ENCODE measurements around the gene OR7G1.

Gene OR7G1

DNA sequence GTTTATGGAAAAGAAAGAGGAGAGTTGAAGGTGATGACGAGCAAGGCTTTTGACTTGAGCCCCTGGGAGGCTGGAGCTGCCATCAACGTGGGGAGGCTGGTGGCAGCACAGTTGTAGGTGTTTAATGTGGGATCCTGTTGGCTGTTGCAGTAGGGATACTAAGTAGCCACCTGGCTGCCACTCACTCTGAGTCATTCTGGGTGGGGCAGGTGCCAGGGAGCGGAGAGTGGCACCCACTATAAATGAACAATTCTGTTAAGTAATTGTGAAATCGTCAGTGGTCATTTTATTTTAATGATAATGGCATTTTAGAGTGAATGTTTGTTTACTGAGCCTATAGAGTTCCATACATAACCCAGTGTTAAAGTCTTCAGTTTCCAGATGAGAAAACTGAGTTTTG, 34.4 kb upstream of the OR7G1 start:
- Histone ChIP-seq H2AK5ac (ENCODE audit: low read depth, low read length) (no peak overlapping the region), H4K91ac (ENCODE audit: low read depth, low read length, poor library complexity) (no peak overlapping the region), H3K23ac (ENCODE audit: low read depth, low read length, poor library complexity) (no peak overlapping the region), H2AFZ (ENCODE audit: low read length) (no peak overlapping the region), H3K27ac (replicated peaks; ENCODE audit: low read length) (no peak overlapping the region), H3K4me1 (ENCODE audit: control insufficient read depth in 2 of 2, insufficient read depth in 1 of 2, low read depth in 1 of 2, low read length in 2 of 2) (no peaks in the 10 kb centered on the region), H3K27me3 (ENCODE audit: control insufficient read depth in 3 of 3, insufficient read depth in 3 of 3, low read depth in 1 of 3, low read length in 3 of 3) (no peaks in the 10 kb centered on the region), H3K14ac (ENCODE audit: low read length) (no peak overlapping the region), H2BK5ac (ENCODE audit: low read length) (no peak overlapping the region), H3K4me2 (ENCODE audit: insufficient read depth, low read length, poor library complexity, severe bottlenecking) (no peak overlapping the region), H4K8ac (ENCODE audit: low read depth, low read length) (no peak overlapping the region), H2BK120ac (ENCODE audit: low read depth, low read length) (no peak overlapping the region), H3K36me3 (replicated peaks in 1 of 2; ENCODE audit: control insufficient read depth in 2 of 2, insufficient read depth in 2 of 2, low read length in 2 of 2) (peaks cover 27 to 63% of the 10 kb centered on the region in 2 donors), H3K18ac (ENCODE audit: low read length) (no peak overlapping the region), H3K9me3 (replicated peaks in 1 of 2; ENCODE audit: control insufficient read depth in 2 of 2, insufficient read depth in 1 of 2, low read depth in 1 of 2, low read length in 2 of 2) (peaks cover 46 to 92% of the 10 kb centered on the region in 2 donors), H3K4ac (ENCODE audit: low read length) (no peak overlapping the region), H3K4me3 (ENCODE audit: low read length in 2 of 2) (no peak overlapping the region), H2BK15ac (ENCODE audit: low read length) (no peak overlapping the region), H3K79me1 (ENCODE audit: low read depth, low read length) (peaks cover 19% of the 10 kb centered on the region), H3K9ac (ENCODE audit: low read depth, low read length, poor library complexity) (no peak overlapping the region), H2BK12ac (ENCODE audit: low read length) (no peak overlapping the region)
- DNase-seq (ENCODE audit: low spot score) = no peak
- WGBS, 2 donors (ENCODE audit: extremely low coverage in 2 of 2, insufficient read length in 2 of 2, insufficient replicate concordance in 1 of 2) = no CpG with 5 or more reads among the region's 4 CpGs

DNA sequence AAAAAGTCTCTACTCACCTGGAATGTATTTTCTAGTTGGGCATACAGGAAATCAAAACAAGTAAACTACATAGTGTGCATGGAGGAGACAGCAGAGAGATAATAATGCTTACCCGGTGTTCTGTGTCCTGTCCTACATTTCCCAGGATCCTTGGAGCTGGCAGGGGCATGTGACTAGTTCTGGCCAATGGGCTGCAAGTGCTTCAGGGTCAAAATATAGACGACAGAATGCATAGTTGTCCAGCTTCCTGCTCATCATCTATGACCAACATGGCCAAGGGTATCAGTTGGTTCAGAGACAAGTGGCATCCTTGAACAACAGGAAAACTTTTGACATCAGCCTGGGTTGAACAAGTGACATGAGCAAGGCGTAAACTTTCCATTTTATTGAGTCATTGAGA, 33.1 kb upstream of the OR7G1 start:
- Histone ChIP-seq H3K27ac (replicated peaks; ENCODE audit: low read length) (no peak overlapping the region), H2BK15ac (ENCODE audit: low read length) (no peak overlapping the region), H3K18ac (ENCODE audit: low read length) (no peak overlapping the region), H3K23ac (ENCODE audit: low read depth, low read length, poor library complexity) (no peak overlapping the region), H3K27me3 (ENCODE audit: control insufficient read depth in 3 of 3, insufficient read depth in 3 of 3, low read depth in 1 of 3, low read length in 3 of 3) (no peaks in the 10 kb centered on the region), H3K79me1 (ENCODE audit: low read depth, low read length) (peaks cover 16% of the 10 kb centered on the region), H3K4me2 (ENCODE audit: insufficient read depth, low read length, poor library complexity, severe bottlenecking) (no peak overlapping the region), H4K91ac (ENCODE audit: low read depth, low read length, poor library complexity) (no peak overlapping the region), H2AK5ac (ENCODE audit: low read depth, low read length) (no peak overlapping the region), H2BK5ac (ENCODE audit: low read length) (no peak overlapping the region), H3K36me3 (replicated peaks in 1 of 2; ENCODE audit: control insufficient read depth in 2 of 2, insufficient read depth in 2 of 2, low read length in 2 of 2) (peaks cover 25 to 55% of the 10 kb centered on the region in 2 donors), H2AFZ (ENCODE audit: low read length) (no peak overlapping the region), H3K4me1 (ENCODE audit: control insufficient read depth in 2 of 2, insufficient read depth in 1 of 2, low read depth in 1 of 2, low read length in 2 of 2) (no peaks in the 10 kb centered on the region), H3K9ac (ENCODE audit: low read depth, low read length, poor library complexity) (no peak overlapping the region), H3K9me3 (replicated peaks in 1 of 2; ENCODE audit: control insufficient read depth in 2 of 2, insufficient read depth in 1 of 2, low read depth in 1 of 2, low read length in 2 of 2) (peaks cover 47 to 88% of the 10 kb centered on the region in 2 donors), H2BK120ac (ENCODE audit: low read depth, low read length) (no peak overlapping the region), H3K4ac (ENCODE audit: low read length) (no peak overlapping the region), H3K14ac (ENCODE audit: low read length) (no peak overlapping the region), H3K4me3 (ENCODE audit: low read length in 2 of 2) (no peak overlapping the region), H4K8ac (ENCODE audit: low read depth, low read length) (no peak overlapping the region), H2BK12ac (ENCODE audit: low read length) (no peak overlapping the region)
- no CpG with 5 or more reads among the region's 3 CpGs for WGBS, 2 donors (ENCODE audit: extremely low coverage in 2 of 2, insufficient read length in 2 of 2, insufficient replicate concordance in 1 of 2)
- DNase-seq (ENCODE audit: low spot score) = no peak

DNA sequence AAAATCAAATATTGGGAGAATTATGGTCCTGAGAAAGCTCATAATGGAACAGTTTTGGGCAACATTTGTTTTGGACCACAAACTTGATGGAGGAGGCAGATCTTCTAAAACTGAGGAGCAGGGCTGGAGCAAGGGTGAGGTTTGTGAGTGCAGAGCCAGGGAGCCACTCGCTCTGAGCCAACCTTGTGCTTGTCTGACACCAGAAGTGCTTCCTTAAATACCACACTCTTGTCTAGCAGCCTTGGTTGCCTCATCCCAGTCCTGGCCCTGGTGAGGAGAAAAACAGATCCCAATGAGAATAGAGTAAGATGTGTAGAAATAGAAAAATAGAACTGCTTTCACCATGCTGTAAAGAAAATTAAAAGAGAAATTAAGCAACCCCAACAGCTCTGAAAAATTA, 31.3 kb upstream of the OR7G1 start:
- Histone ChIP-seq H4K91ac (ENCODE audit: low read depth, low read length, poor library complexity) (no peak overlapping the region), H2BK5ac (ENCODE audit: low read length) (no peak overlapping the region), H3K14ac (ENCODE audit: low read length) (no peak overlapping the region), H4K8ac (ENCODE audit: low read depth, low read length) (no peak overlapping the region), H3K27ac (replicated peaks; ENCODE audit: low read length) (no peak overlapping the region), H2BK120ac (ENCODE audit: low read depth, low read length) (no peak overlapping the region), H3K79me1 (ENCODE audit: low read depth, low read length) (peaks cover 16% of the 10 kb centered on the region), H3K4me1 (ENCODE audit: control insufficient read depth in 2 of 2, insufficient read depth in 1 of 2, low read depth in 1 of 2, low read length in 2 of 2) (no peaks in the 10 kb centered on the region), H3K18ac (ENCODE audit: low read length) (no peak overlapping the region), H3K27me3 (ENCODE audit: control insufficient read depth in 3 of 3, insufficient read depth in 3 of 3, low read depth in 1 of 3, low read length in 3 of 3) (no peaks in the 10 kb centered on the region), H3K4ac (ENCODE audit: low read length) (no peak overlapping the region), H3K4me3 (ENCODE audit: low read length in 2 of 2) (no peak overlapping the region), H3K36me3 (replicated peaks in 1 of 2; ENCODE audit: control insufficient read depth in 2 of 2, insufficient read depth in 2 of 2, low read length in 2 of 2) (peaks cover 19 to 51% of the 10 kb centered on the region in 2 donors), H2AK5ac (ENCODE audit: low read depth, low read length) (no peak overlapping the region), H3K4me2 (ENCODE audit: insufficient read depth, low read length, poor library complexity, severe bottlenecking) (no peak overlapping the region), H3K9me3 (replicated peaks in 1 of 2; ENCODE audit: control insufficient read depth in 2 of 2, insufficient read depth in 1 of 2, low read depth in 1 of 2, low read length in 2 of 2) (peaks cover 38 to 89% of the 10 kb centered on the region in 2 donors), H3K23ac (ENCODE audit: low read depth, low read length, poor library complexity) (no peak overlapping the region), H3K9ac (ENCODE audit: low read depth, low read length, poor library complexity) (no peak overlapping the region), H2BK15ac (ENCODE audit: low read length) (no peak overlapping the region), H2BK12ac (ENCODE audit: low read length) (no peak overlapping the region), H2AFZ (ENCODE audit: low read length) (no peak overlapping the region)
- no peak for DNase-seq (ENCODE audit: low spot score)
- WGBS, 2 donors (ENCODE audit: extremely low coverage in 2 of 2, insufficient read length in 2 of 2, insufficient replicate concordance in 1 of 2) = no CpG with 5 or more reads among the region's 1 CpG

DNA sequence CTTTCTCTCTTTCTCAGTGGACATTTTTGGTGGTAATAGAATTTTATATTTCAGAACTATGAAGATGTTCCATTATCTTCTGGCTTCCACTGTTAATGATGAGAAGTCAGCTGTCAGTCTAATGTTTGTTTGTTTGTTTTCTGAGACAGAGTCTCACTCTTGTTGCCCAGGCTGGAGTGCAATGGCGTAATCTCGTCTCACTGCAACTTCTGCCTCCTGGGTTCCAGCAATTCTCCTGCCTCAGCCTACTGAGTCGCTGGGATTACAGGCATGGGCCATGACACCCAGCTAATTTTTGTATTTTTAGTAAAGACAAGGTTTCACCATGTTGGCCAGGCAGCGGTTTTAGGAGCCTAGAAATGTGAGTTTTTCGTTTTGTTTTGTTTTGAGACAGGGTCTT, 29.4 kb upstream of the OR7G1 start:
- no CpG with 5 or more reads among the region's 5 CpGs for WGBS, 2 donors (ENCODE audit: extremely low coverage in 2 of 2, insufficient read length in 2 of 2, insufficient replicate concordance in 1 of 2)
- Histone ChIP-seq H3K9ac (ENCODE audit: low read depth, low read length, poor library complexity) (no peak overlapping the region), H3K14ac (ENCODE audit: low read length) (no peak overlapping the region), H3K4me3 (ENCODE audit: low read length in 2 of 2) (no peak overlapping the region), H3K27ac (replicated peaks; ENCODE audit: low read length) (no peak overlapping the region), H2AFZ (ENCODE audit: low read length) (no peak overlapping the region), H3K36me3 (replicated peaks in 1 of 2; ENCODE audit: control insufficient read depth in 2 of 2, insufficient read depth in 2 of 2, low read length in 2 of 2) (peaks cover 13 to 52% of the 10 kb centered on the region in 2 donors), H3K9me3 (replicated peaks in 1 of 2; ENCODE audit: control insufficient read depth in 2 of 2, insufficient read depth in 1 of 2, low read depth in 1 of 2, low read length in 2 of 2) (peaks cover 28 to 75% of the 10 kb centered on the region in 2 donors), H2AK5ac (ENCODE audit: low read depth, low read length) (no peak overlapping the region), H3K18ac (ENCODE audit: low read length) (no peak overlapping the region), H3K27me3 (ENCODE audit: control insufficient read depth in 3 of 3, insufficient read depth in 3 of 3, low read depth in 1 of 3, low read length in 3 of 3) (no peaks in the 10 kb centered on the region), H3K4me2 (ENCODE audit: insufficient read depth, low read length, poor library complexity, severe bottlenecking) (no peak overlapping the region), H2BK120ac (ENCODE audit: low read depth, low read length) (no peak overlapping the region), H4K8ac (ENCODE audit: low read depth, low read length) (no peak overlapping the region), H2BK15ac (ENCODE audit: low read length) (no peak overlapping the region), H3K4me1 (ENCODE audit: control insufficient read depth in 2 of 2, insufficient read depth in 1 of 2, low read depth in 1 of 2, low read length in 2 of 2) (peaks cover 0 to 4% of the 10 kb centered on the region in 2 donors), H3K79me1 (ENCODE audit: low read depth, low read length) (peaks cover 13% of the 10 kb centered on the region), H3K23ac (ENCODE audit: low read depth, low read length, poor library complexity) (no peak overlapping the region), H3K4ac (ENCODE audit: low read length) (no peak overlapping the region), H4K91ac (ENCODE audit: low read depth, low read length, poor library complexity) (no peak overlapping the region), H2BK5ac (ENCODE audit: low read length) (no peak overlapping the region), H2BK12ac (ENCODE audit: low read length) (no peak overlapping the region)
- no peak for DNase-seq (ENCODE audit: low spot score)

Data from neuronal stem cell (in vitro differentiated cells).